Hematopoietic multipotent progenitor cell treated with erythropoietin and hydrocortisone succinate and interleukin-3 and kit ligand, for 6 days (in vitro differentiated cells): ENCODE measurements around the gene CALR3.
"Not testable (repeated sequence)": the region's sequence is repeated elsewhere in the genome, so short reads cannot be mapped to it uniquely, and the experiment has no call there.

Experiments
- DNase-seq: peaks from one replicate; pipeline ENCODE4 v3.0.0-alpha.2; 2015

Gene CALR3

GRCh38 chr19:16524991-16525734, 29.2 kb upstream of the CALR3 start:
- no peak for DNase-seq

- no peak for DNase-seq
Measured at GRCh38 chr19:16522559-16523377, 26.8 kb upstream of the CALR3 start.

DNA sequence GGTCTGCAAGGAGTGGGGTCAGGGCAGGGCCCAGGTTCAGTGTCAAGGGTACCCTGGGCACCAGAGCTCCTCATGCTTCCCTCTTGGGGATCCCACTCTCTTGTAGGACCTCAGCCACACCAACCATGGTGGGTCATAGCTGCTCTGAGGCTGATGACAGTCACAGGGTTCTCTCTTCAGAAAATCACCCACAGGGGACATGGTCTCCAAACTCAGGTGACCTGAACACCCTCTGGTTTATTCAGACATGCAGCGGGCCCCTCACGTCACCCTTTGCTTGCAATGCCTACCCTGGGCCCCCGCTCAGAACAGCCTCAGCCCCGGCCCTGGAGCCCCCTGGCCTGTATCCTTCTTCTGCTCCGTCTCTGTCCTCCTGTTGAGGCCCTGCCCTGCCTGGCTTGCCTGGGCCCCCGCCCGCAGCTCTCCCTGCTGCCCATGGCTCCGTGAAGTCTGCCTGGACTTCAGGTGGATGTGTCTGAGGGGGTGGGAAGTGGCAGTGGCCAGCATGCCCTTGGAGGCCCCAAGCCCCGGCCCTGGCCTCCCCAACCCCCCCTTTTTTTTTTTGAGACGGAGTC, 25.8 kb upstream of the CALR3 start:
- DNase-seq, result no peak

DNA sequence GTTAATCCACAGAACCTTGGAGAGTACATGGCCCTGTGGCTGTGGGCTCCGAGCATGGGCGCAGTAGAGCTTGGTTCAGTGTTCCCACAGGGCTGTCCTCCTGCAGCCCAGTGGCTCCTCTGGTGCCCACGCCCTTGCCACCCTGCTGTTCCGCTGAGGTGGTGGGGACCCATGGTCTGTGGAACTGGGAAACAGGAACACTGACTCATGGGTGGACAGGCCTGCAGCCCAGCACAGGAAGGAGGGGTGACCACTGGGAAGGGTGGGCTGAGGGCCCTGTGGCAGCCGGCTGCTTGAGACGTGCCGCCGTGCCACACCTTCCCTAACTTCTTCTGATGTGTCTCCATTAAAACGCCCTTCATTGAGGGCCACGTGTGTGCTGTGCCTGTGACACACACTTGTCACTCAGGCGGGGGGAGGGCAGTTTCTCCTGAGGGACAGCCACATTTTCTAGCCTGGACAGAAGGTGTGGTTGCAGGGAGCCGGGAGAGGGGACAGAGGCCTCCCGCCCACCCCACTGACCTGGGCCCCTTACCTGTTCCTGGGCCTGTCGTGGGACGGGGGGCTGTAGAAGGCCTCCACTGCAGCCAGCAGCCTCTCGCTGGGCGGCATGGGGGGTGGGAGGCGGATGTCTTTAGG, 25.1 kb upstream of the CALR3 start:
- no peak for DNase-seq

DNA sequence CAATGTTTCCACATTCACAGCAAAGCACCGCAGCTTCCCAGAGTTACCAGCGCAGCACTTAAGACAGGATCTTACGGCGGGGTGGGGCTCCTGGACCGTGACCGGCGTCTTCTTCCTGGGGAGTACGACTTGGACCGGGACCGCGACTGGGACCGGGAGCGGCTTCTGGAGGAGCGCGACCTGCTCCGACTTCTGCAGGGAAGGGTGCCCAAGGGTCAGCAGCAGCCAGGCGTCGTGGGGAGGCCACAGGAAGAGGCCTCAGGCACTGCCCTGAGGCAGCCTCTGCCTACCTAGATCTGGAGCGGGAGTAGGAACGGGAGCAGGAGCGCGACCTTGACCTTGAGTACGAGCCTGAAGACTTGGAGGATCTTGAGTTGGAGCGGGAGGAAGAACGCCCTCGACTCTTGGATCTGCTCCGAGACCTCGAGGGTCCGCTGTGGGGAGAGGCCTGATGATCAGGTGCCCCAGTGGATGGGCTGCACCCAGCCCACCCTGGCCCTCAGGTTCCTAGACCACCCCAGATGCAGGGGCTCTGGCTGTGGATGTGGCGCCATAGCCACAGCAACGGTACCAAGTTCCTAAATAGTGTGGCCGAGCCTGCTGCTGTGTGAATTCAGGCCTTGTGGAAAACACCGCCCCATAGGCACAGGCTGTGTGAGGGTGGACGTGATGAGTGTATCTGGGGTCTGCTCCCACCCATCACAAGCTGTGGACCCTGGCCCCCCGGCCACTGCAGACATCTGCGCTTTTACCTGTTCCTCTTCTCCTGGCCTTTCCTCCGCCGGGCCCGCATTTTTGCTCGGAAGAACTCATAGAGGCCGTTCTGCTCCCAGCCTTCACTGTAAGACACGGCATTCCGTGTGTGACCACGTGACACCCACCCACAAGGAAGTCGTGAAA, 24.4 kb upstream of the CALR3 start:
- no peak for DNase-seq

DNA sequence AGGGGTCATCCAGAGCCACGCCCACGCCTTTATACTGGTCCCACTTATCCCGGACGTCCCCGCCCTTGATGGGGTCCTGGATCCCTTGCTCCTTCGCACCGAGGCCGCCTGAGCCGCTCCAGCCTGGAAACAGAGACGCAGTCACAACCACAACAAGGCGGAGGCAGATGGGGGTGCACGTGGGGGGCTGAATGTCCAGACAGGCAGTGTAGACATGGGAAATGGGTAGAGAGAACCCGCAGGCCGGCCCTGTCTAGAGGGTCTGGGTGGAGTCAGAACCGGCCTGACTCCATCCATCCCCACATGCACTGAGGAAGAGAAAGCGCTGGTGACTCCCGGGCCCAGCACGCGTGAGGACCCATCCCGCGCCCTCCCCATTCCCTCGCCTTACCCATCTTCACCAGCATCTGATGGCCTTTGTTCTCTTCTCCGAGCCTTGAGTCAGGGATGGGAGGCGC, 23.3 kb upstream of the CALR3 start:
- DNase-seq, result no peak

- DNase-seq, result no peak
Measured at GRCh38 chr19:16518483-16519229, 22.7 kb upstream of the CALR3 start.

- no peak for DNase-seq
Measured at GRCh38 chr19:16518061-16518460, 22.1 kb upstream of the CALR3 start.

GRCh38 chr19:16516923-16517610, 21.1 kb upstream of the CALR3 start:
- no peak for DNase-seq

DNA sequence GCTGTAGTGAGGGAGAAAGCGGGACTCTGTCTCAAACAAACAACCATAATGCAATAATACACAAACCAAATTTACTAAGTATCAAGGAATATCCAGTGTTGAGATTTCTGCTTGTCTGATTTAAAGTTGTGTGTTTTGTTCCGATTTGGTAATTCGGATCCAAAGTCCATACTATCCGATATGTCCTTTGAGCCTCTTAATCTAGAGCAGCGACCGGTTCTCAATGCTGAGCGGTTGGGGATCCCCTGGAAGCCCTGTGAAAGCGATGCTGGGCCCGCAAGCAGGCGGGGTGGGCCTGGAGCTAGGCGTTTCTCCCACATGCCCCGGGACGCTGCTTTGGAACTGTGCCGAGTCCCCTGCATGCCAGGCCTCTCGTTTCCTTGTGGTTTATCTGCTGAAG, 20.4 kb upstream of the CALR3 start:
- no peak for DNase-seq

- DNase-seq, result no peak
Measured at GRCh38 chr19:16514383-16515019, 18.5 kb upstream of the CALR3 start.

GRCh38 chr19:16512611-16513010, 16.6 kb upstream of the CALR3 start:
- not testable (repeated sequence) for DNase-seq

- DNase-seq, result no peak
Measured at GRCh38 chr19:16509141-16510061, 13.4 kb upstream of the CALR3 start.

- no peak for DNase-seq
Measured at GRCh38 chr19:16508546-16508945, 12.6 kb upstream of the CALR3 start.

DNA sequence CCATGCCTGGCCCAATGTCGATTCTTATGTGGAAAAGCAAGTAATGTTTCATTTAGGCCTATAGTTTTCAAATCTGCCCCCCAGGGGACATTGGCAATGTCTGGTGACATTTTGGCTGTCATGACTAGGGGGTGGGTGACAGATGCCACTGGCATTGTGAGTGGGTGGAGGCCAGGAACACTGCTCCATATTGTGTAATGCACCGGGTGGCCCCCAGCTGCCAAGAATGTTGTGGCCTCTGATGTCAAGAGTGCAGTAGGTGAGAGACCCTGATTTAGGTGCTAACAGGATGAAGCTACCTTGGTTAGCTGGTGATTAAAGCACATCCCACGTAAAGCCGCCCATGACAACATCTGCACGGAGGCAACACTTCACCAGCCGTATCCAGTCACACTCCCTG, 11.0 kb upstream of the CALR3 start:
- no peak for DNase-seq

DNA sequence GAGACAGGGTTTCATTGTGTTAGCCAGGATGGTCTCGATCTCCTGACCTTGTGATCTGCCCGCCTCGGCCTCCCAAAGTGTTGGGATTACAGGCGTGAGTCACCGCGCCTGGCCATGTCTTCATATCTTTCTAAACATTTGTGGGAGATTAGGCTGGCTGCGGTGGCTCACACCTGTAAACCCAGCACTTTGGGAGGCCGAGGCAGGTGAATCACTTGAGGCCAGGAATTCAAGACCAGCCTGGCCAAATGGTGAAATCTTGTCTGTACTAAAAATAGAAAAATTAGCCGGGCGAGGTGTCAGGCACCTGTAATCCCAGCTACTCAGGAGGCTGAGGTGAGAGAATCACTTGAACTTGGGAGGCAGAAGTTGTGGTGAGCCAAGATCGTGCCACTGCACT, 10.2 kb upstream of the CALR3 start:
- DNase-seq, result not testable (repeated sequence)

GRCh38 chr19:16504271-16504670, 8.3 kb upstream of the CALR3 start:
- DNase-seq, result no peak

GRCh38 chr19:16497837-16498236, 1.9 kb upstream of the CALR3 start:
- no peak for DNase-seq

DNA sequence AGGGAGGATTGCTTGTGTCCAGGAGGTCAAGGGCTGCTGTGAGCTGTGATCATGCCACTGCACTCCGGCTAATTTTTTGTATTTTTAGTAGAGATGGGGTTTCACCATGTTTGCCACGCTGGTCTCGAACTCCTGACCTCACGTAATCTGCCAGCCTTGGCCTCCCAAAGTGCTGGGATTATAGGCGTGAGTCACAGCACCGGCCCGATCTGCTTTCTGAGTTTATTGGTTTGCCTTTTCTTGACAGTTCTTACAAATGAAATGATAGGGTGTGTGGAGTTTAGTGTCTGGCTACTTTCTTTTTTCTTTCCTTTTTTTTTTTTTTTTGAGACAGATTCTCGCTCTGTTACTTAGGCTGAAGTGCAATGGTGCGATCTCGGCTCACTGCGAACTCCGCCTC, 1.1 kb upstream of the CALR3 start:
- no peak for DNase-seq
